C1 segment of cervical spinal cord (tissue), 14 donors: ENCODE results near the gene CCNYL1.
"Not testable (repeated sequence)": the region's sequence is repeated elsewhere in the genome, so short reads cannot be mapped to it uniquely, and the experiment has no call there.

Experiments
- DNase-seq, 14 donors: peaks; one replicate each; lab custom pipeline; 2025; lab: John Stamatoyannopoulos, UW

Gene CCNYL1

DNA sequence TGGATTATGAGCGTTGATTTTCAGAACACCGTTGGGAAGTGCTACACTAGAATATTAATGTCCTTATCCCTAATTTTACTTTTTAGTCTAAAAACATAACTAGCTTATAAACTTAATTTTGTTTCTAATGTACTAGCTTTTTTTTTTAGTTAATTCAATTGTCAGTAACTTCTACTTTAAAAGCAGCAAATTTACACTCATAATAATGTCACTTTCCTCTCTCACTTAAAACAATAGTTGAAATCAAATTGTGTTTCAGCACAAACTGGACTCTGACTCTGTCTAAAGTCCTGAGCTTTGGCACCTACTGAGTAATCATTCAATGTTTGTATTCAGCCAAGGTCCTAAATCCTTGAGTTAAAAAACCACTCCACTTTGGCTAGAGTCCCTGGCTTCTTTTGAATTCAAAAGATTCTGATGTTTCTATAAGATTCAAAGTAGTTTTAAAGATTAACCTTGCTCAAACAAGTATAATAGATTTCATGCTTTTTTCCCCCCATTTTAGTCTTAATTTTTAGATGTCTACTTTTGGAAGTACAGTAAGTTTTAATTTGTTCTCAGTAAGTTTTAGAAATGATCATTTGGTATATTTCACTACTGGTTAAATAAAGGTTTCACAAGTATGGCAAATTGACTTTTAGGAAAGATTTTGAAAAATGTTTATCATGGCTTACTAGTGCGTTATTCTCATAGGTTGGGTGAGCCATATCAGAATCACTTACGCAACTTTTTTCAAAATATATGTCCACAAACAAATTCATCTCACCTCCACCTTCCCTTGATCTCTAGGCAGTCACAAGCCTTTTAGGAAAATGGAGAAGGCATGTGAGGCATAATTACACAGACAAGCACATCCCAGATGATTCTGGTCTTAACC is 23.4 kb downstream of the CCNYL1 start:
- no peak for DNase-seq

DNA sequence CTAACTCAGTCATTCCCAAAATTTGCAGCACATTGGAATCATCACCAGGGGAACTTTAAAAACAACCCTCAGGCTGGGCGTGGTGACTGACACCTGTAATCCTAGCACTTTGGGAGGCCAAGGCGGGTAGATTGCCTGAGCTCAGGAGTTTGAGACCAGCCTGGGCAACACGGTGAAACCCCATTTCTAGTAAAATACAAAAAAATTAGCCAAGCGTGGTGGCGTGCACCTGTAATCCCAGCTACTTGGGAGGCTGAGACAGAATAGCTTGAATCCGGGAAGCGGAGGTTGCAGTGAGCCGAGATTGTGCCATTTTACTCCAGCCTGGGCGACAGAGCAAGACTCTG is 24.0 kb downstream of the CCNYL1 start:
- not testable (repeated sequence) for DNase-seq

DNA sequence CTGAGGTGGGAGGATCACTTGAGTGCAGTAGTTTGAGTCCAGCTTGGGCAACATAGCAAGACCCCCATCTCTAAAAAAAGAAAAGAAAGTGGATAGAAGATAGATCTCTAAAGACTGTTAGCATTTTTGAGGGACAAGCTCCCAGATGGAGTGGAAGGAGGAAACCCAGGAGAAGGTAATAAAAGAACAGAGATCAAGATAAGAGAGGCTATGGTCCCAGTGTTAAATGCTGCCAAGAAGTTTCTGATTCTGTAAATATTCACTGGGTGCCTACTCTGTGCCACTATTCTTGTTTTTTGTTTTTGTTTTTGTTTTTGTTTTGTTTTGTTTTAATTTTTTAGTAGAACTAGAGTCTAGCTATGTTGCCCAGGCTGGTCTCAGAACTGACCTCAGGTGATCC is 32.1 kb downstream of the CCNYL1 start:
- DNase-seq = no peak

- DNase-seq = no peak
These were observed 32.6 kb downstream of the CCNYL1 start for GRCh38 chr2:207744050-207744449.

DNA sequence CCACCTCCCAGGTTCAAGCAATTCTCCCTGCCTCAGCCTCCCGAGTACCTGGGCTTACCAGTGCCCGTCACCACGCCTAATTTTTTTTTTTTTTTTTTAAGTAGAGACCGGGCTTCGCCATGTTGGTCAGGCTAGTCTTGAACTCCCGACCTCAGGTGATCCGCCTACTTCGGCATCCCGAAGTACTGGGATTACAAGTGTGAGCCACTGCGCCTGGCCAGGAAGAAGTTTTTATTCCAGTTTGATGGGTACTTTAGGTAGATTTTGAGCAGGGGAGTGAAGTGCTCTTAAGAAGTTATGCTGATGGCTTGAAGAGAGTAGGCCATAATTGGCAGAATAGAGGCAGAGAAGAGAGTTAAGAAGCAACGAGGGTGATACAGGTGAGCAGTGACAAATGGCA is 33.0 kb downstream of the CCNYL1 start:
- DNase-seq = no peak

DNA sequence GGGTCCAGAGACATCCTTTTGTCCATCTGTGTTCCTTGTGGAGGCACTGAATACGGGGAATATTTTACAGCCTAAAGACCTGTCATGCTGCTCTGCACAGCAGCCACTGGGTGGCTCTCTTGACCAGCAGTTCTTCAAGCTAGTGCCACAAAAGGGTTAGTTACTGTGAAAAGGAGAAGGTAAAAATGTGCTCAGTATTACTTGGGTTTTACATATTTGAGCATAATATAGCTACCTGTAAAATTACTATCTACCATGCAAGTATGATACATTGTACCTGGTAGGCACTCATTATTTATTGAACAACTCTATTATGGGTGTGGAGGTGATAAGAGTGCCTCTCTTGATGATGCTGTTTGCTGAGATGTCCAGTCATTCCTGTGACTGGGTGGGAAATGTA is 34.7 kb downstream of the CCNYL1 start:
- peak in 8 of 14 donors; percentile 9 to 45 (median 14) for DNase-seq

- no peak for DNase-seq
These were observed 36.5 kb downstream of the CCNYL1 start for GRCh38 chr2:207747653-207748560.

DNA sequence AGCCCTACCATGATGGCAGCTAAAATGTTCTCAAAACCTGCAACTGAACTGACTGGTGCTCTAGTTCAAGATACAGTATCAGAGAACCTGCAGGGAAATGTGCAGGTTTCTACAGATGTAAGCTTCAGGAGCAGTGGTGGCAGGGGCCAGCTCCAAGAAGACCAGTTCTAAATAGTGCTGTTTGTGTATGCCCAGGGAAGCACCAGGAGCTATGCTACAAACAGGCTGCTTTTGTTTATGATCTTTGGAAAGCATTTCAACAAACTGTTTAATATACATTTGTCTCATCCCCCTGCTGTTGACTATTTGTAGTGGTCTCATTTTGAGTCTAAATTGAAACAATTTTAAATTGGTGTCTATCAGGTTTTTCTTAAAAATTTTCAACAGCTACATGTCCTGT is 37.6 kb downstream of the CCNYL1 start:
- no peak for DNase-seq

DNA sequence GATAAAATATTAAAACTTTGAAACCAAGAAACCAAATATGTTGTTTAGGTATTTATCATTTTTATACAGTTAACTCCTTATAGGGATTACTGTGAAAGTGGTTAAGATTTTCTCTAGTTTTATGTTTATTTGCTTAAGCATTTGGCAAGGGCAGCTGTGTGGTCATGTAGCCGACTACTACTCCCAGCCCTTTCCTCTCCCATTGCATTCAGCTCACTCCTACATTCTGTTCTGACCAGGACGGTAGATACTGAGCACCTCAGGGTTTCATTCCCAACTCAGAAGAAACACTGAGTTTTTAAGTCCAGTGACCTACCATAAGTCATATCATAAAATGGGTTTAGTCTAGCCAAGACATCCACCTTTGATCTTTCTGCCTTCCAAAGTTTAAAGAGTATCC is 38.4 kb downstream of the CCNYL1 start:
- DNase-seq = no peak

- DNase-seq = no peak
These were observed 38.9 kb downstream of the CCNYL1 start for GRCh38 chr2:207750345-207750744.

DNA sequence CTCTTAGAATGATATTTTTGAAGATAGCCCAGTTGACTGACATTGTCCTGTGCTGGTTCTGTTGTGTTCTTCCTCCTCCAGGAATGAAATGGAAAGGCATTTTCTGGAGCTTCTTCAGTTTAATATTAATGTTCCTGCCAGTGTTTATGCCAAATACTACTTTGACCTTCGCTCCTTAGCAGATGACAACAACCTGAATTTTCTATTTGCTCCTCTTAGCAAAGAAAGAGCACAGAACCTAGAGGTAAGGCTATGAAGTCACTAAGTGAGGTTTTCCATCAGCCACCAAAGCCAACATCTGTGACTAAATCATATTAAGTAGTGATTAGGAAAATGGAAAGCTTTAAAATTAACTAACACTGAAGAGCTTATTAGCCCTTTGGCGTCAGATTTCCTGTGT is 39.4 kb downstream of the CCNYL1 start:
- no peak for DNase-seq

DNA sequence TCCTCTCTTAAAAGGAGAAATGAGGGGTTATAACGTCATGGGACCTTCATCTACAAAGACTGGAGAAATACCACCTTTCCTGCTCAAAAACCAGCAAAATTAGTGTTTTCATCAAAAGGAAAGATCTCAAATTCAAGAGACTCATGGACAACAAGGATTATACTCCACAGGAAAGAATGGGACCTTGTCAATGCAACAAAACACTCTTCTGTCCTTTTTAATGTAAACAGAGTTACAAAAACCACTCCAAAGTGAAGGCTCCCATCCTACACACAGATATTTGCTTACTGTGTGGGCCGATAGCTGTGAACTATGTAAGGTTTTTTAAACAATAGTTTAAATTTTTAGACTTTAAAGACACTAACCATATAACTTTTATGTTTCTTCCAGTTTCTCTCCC is 42.2 kb downstream of the CCNYL1 start:
- DNase-seq = not testable (repeated sequence)

DNA sequence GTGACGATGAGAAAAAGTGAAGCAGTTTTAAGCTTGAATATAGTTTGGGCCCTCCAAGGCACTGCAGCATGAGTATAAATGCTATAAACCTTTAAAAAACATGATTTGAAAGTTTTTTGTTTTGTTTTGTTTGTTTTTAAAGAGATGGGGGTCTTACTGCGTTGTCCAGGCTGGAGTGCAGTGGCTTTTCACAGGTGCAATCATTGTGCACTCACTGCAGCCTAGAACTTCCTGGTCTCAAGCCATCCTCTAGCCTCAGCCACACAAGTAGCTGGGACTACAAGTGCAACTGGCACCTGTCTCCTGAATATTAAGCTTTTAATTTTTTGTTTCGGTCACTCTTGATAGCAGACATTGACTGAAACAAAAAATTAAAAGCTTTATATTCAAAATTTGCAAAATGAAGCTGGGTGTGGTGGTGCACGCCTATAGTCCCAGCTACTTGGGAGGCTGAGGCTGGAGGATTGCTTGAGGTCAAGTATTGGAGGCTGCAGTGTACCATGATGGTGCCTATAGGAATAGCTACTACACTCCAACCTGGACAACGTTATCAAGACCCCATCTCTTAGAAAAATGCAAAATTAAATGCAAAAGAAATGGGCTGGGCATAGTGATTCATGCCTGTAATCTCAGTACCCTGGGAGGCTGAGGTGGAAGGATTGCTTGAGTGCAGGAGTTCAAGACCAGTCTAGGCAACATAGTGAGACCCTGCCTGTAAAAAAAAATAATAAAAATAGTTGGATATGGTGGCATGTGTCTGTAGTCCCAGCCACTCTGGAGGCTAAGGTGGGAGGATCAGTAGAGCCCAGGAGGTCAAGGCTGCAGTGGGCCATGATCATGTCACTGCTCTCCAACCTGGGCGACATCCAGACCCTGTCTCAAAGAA is 43.3 kb downstream of the CCNYL1 start:
- no peak for DNase-seq

DNA sequence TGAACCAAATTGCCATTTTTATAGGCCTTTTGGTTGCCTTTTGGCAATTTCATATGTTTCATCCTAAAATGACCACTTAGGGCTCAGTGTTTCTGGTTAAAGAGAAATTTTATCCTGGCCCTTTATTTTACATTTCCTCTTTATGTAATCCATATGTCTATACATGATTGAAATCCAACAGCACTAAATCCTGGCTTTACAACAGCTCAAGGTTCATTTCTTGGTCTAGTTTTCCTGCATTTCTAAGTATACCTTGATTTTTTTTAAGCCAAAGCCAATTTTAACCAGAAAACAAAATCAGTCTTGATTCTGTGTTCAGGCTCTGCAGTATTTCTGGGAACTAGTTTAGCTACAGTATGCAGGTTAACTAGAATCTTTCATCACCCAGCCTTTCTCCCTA is 46.6 kb downstream of the CCNYL1 start:
- no peak for DNase-seq

DNA sequence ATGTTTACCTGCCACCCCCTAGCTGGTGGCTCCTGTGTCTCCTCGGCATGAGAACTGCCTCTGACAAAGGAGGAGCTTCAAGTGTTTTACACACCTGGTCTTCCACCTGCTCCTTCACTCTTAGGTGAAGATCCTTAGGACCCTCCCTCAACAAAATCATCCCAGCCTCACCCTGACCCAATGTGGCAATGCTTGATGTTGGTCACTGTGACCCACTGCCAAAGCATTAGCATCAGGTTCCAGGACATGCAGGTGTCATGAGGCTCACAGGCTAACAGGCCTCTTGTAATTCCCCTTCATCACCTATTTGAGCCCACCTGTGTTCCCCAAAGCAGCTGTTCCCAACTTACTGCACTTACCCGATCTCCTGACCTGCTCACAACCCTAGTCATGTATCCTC is 48.5 kb downstream of the CCNYL1 start:
- DNase-seq = no peak

GRCh38 chr2:207760453-207760852 is 49.0 kb downstream of the CCNYL1 start:
- DNase-seq = no peak

- not testable (repeated sequence) for DNase-seq
These were observed 50.0 kb downstream of the CCNYL1 start for GRCh38 chr2:207761426-207761825.

GRCh38 chr2:207762146-207762545 is 50.7 kb downstream of the CCNYL1 start:
- DNase-seq = no peak

- no peak for DNase-seq
These were observed 52.0 kb downstream of the CCNYL1 start for GRCh38 chr2:207763303-207763917.

DNA sequence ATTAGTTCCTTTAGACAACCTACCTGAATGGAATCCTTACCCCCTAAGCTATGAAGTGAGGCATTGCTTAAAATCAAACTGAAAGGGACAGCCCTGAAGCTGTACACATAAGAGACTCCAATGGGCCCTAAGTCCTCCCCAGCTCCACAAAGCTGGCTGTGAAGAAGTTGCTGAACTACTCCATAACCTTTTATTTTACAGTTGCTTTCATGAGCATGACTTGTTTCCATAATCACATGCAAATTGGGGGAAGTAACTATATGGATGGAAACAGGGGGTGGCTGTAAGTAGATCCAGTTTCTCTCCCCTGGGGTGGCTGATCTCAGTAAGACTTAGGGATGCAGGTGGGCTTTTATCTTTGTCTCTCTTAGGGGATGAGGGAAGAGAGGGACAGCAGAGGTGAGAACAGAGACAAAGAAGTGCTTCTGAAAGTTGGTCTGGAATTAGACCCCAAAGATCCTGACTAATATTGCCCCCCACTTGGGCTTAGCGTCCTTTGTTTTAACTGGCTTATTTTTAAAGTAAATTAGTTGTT is 52.7 kb downstream of the CCNYL1 start:
- DNase-seq = no peak

DNA sequence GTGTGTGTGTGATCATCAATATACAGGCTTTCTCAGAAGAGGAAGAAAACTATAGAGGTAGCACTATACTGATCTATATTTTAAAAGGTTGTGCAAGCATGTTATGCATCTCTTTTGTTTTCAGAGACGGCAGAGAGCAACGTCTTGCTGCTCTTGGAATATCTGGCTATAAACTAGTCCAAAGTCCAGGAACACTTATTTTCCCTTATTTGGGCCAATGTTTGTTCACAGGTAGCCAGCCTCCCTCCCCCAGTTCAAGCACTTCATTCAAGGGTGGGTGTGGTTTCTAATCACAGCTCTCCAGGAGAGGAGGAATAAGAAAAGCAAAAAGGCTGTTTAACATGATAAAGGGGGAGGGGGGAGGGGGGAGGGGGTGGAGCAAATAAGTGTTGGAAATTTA is 54.1 kb downstream of the CCNYL1 start:
- no peak for DNase-seq
